SH-SY5Y (cell line): ENCODE data around the gene KIF2B.

Experiments
- GATA2 ChIP-seq: IDR thresholded peaks from 2 replicates; pipeline ENCODE4 v1.6.1; 2011; ENCODE audit warnings: mild to moderate bottlenecking, low read depth, low read length
- GATA3 ChIP-seq: IDR thresholded peaks from 2 replicates; pipeline ENCODE4 v1.6.1; 2011; ENCODE audit warnings: low read depth, mild to moderate bottlenecking, low read length, moderate library complexity

KIF2B gene

DNA sequence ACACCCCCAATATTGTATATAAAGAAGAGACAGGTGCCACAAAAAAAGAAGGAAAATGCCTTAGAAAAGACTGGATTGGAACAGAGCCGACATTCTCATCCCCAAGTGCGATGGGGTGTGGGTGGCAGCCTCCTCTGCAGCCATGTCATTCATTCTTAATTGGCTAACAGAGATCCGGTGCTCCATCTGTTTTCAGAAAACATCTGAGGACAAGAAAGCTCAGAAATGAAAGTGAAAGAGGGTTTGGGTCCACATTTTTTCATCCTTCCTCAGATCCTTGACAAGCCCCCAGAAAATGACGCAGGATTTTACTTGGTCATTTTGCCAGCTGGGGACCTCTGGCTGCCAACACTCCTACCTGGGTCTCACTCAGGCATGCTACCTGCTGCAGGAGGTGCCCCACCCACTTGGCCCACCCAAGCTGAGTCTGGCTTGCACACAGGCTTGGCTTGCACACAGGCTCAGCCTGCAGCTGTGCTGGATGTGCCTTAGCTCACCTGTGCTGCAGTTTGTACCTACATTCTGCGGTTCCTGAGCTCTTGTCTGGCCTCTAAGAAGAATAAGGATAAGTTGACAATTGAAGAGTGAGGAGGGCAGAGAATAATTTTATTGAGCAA lies 21.9 kb downstream of the KIF2B start:
- TF ChIP-seq GATA3 (no peak), GATA2 (no peak)
